ENCODE data around the gene SEMA3G. TPM values are rescaled to one million over a fixed set of nuclear protein-coding genes. Genes with fewer than 3 reads are reported as not detected.

SEMA3G gene
- total RNA-seq, 3 donors from 2014 or later, result 2.7 to 10.2 (median 3.1) TPM

GRCh38 chr3:52428151-52429005, 16.5 kb downstream of the SEMA3G start:
- no peaks in the 10 kb centered on the region for H3K4me1 ChIP-seq (ENCODE audit: low read depth)
- intact Hi-C loops (cut with DNase I, micrococcal nuclease), result no loop called here
- H3K36me3 ChIP-seq (ENCODE audit: low read depth), result no peaks in the 10 kb centered on the region
- H3K4me3 ChIP-seq, result no peak overlapping the region
- peak; percentile 55 for TF ChIP-seq CTCF (IDR thresholded peaks at IDR 0.05)
- ATAC-seq (peak; percentile 89), DNase-seq (peak in 1 of 3 donors; percentile 79)
- H3K9me3 ChIP-seq, result no peaks in the 10 kb centered on the region

- H3K4me1 ChIP-seq (ENCODE audit: low read depth), result no peaks in the 10 kb centered on the region
- H3K9me3 ChIP-seq, result no peaks in the 10 kb centered on the region
- ATAC-seq (peak; percentile 23), DNase-seq (no peak)
- no peak overlapping the region for H3K4me3 ChIP-seq
- no peaks in the 10 kb centered on the region for H3K36me3 ChIP-seq (ENCODE audit: low read depth)
- no peak for TF ChIP-seq CTCF (IDR thresholded peaks at IDR 0.05)
- intact Hi-C loops (cut with DNase I, micrococcal nuclease), result no loop called here
Observed at GRCh38 chr3:52423173-52423572, 21.7 kb downstream of the SEMA3G start.

- no peak for DNase-seq
- no peaks in the 10 kb centered on the region for H3K9me3 ChIP-seq
- H3K36me3 ChIP-seq (ENCODE audit: low read depth), result no peaks in the 10 kb centered on the region
- TF ChIP-seq CTCF (IDR thresholded peaks at IDR 0.05), result no peak
- no peak overlapping the region for H3K4me3 ChIP-seq
- intact Hi-C loops (cut with DNase I, micrococcal nuclease), result no loop called here
- ATAC-seq, result no peak
- H3K4me1 ChIP-seq (ENCODE audit: low read depth), result no peaks in the 10 kb centered on the region
Observed at GRCh38 chr3:52422669-52423068, 22.2 kb downstream of the SEMA3G start.

GRCh38 chr3:52420388-52420787, 24.5 kb downstream of the SEMA3G start:
- TF ChIP-seq CTCF (IDR thresholded peaks at IDR 0.05), result no peak
- intact Hi-C loops (cut with DNase I, micrococcal nuclease), result no loop called here
- Histone ChIP-seq H3K9me3 (no peaks in the 10 kb centered on the region), H3K36me3 (ENCODE audit: low read depth) (no peaks in the 10 kb centered on the region), H3K4me3 (no peak overlapping the region), H3K4me1 (ENCODE audit: low read depth) (no peaks in the 10 kb centered on the region)
- ATAC-seq (no peak), DNase-seq (no peak)

- Histone ChIP-seq H3K9me3 (no peaks in the 10 kb centered on the region), H3K4me1 (ENCODE audit: low read depth) (peaks cover 14% of the 10 kb centered on the region), H3K4me3 (no peak overlapping the region), H3K36me3 (ENCODE audit: low read depth) (no peaks in the 10 kb centered on the region)
- no peak for TF ChIP-seq CTCF (IDR thresholded peaks at IDR 0.05)
- intact Hi-C loops (cut with DNase I, micrococcal nuclease), result no loop called here
- DNase-seq (no peak), ATAC-seq (no peak)
Observed at GRCh38 chr3:52415800-52416199, 29.1 kb downstream of the SEMA3G start.
